Right lobe of liver (tissue), 6 donors: ENCODE measurements around the gene LANCL2. TPM values are rescaled to one million over a fixed set of nuclear protein-coding genes. Genes with fewer than 3 reads are reported as not detected.

Experiments
- ATAC-seq, 4 donors: fragments of 200-7000 bp; cut with Tn5 transposase; one replicate each; pipeline ENCODE4 v1.9.1; 2020; ENCODE audit warnings: mild to moderate bottlenecking in 4 of 4, moderate library complexity in 4 of 4
- DNase-seq, 3 donors: peaks; one replicate each; pipeline ENCODE4 v3.0.0-alpha.2; 2020
- H3K27ac ChIP-seq, 3 donors: fragments of 200-600 bp; one replicate each; pipeline ENCODE4 v1.8.0; 2022
- H3K27me3 ChIP-seq, 2 donors: fragments of 200-600 bp; one replicate each; pipeline ENCODE4 v1.8.0; 2022
- H3K36me3 ChIP-seq, 4 donors: fragments of 200-600 bp; sonication (generic) in 1 of 4; one replicate each; pipeline versions ENCODE4 v1.5.1 to v1.8.0; 2017 to 2022; ENCODE audit warnings: control low read depth in 1 of 4
- H3K4me1 ChIP-seq, 4 donors: fragments of 200-600 bp; sonication (generic) in 1 of 4; one replicate each; pipeline versions ENCODE4 v1.5.1 to v1.8.0; 2017 to 2022; ENCODE audit warnings: control low read depth in 1 of 4
- H3K4me3 ChIP-seq, 3 donors: fragments of 200-600 bp; one replicate each; pipeline ENCODE4 v1.8.0; 2022
- H3K9me3 ChIP-seq, 4 donors: fragments of 200-600 bp; sonication (generic) in 1 of 4; one replicate each; pipeline versions ENCODE4 v1.5.1 to v1.8.0; 2017 to 2022; ENCODE audit warnings: control low read depth in 1 of 4
- CTCF ChIP-seq, 4 donors: fragments of 200-600 bp in 3 of 4; fragments of 450-650 bp in 1 of 4; IDR thresholded peaks; one replicate each; pipeline versions ENCODE4 v1.5.1 to v1.8.0; 2016 to 2022; ENCODE audit warnings: antibody characterized with exemption in 4 of 4, mild to moderate bottlenecking in 2 of 4
- POLR2A ChIP-seq: fragments of 450-650 bp; IDR thresholded peaks from one replicate; pipeline ENCODE4 v1.6.1; 2017; ENCODE audit warnings: antibody characterized with exemption, mild to moderate bottlenecking
- WGBS: methylation state at CpG from one replicate; pipeline ENCODE4 v1.1.6; 2018; ENCODE audit warnings: low coverage, low lambda C conversion rate; ENCODE audit not compliant: insufficient coverage; ENCODE audit errors: missing lambda C conversion rate; 5-methylcytosine and 5-hydroxymethylcytosine counted together
- intact Hi-C, 2 donors: fragments of 100-400 bp; cut with DNase I; formaldehyde crosslinking; loops; one replicate each; pipeline versions ENCODE4 v1.11.2 to v1.14.1; 2022
- total RNA-seq, 6 experiments: library from RNA; depleted of rRNA in 2 of 6; stranded (reverse); fragments of >200 nt in 2 of 6; fragmentation: NEBNext Ultra II Directional in 3 of 6; extraction: Animal tissue kit (Norgen Biotek cat#: 25700) in 3 of 6; gene quantifications; one replicate each; pipeline versions ENCODE4 v1.1.0 to v1.2.4, GENCODE V29; 2016 to 2023
- donor health status: DM: no; HTN: yes; CAD: no.
- donor health status: DM: no; HTN: no; CAD: no.
- donor health status: DM: no; HTN: no; CAD: no.
- donor health status: DM: no; HTN: yes; CAD: no.
- donor health status: DM: no; HTN: yes; CAD: no.

Gene LANCL2
- total RNA-seq, 6 experiments from 2014 or later, result 7.3 to 12.1 (median 8.3) TPM

- no peaks in the 10 kb centered on the region for H3K4me1 ChIP-seq
- ATAC-seq (no peak), DNase-seq (no peak)
- H3K36me3 ChIP-seq, result no peaks in the 10 kb centered on the region
- no peak overlapping the region for H3K27ac ChIP-seq
- intact Hi-C loops, result no loop called here
- H3K27me3 ChIP-seq, result no peaks in the 10 kb centered on the region
- H3K4me3 ChIP-seq, result no peak overlapping the region
- 95% methylated on average over 4 of the region's 5 CpGs for WGBS
- TF ChIP-seq CTCF (IDR thresholded peaks at IDR 0.05) (no peak), POLR2A (no peak)
- H3K9me3 ChIP-seq, result no peaks in the 10 kb centered on the region
Measured at GRCh38 chr7:55381696-55382095, 16.6 kb downstream of the LANCL2 start.

GRCh38 chr7:55382251-55382650 is 17.1 kb downstream of the LANCL2 start:
- H3K4me3 ChIP-seq, result no peak overlapping the region
- intact Hi-C loops, result no loop called here
- 87% methylated on average over 4 of the region's 4 CpGs for WGBS

GRCh38 chr7:55386541-55386940 is 21.4 kb downstream of the LANCL2 start:
- H3K4me3 ChIP-seq, result no peak overlapping the region
- no peaks in the 10 kb centered on the region for H3K9me3 ChIP-seq
- WGBS, result 100% methylated on average over 4 of the region's 4 CpGs
- ATAC-seq (no peak), DNase-seq (no peak)
- intact Hi-C loops, result no loop called here
- no peaks in the 10 kb centered on the region for H3K4me1 ChIP-seq
- no peak for TF ChIP-seq CTCF (IDR thresholded peaks at IDR 0.05)
- TF ChIP-seq POLR2A, result no peak
- no peaks in the 10 kb centered on the region for H3K36me3 ChIP-seq
- no peak overlapping the region for H3K27ac ChIP-seq
- no peaks in the 10 kb centered on the region for H3K27me3 ChIP-seq

More at GRCh38 chr7:55382251-55382650, 17.1 kb downstream of the LANCL2 start:
- H3K4me1 ChIP-seq, result no peaks in the 10 kb centered on the region
- no peak for ATAC-seq
- no peaks in the 10 kb centered on the region for H3K36me3 ChIP-seq
- H3K27ac ChIP-seq, result no peak overlapping the region
- H3K9me3 ChIP-seq, result no peaks in the 10 kb centered on the region
- H3K27me3 ChIP-seq, result no peaks in the 10 kb centered on the region
- TF ChIP-seq POLR2A (no peak), CTCF (IDR thresholded peaks at IDR 0.05) (no peak)
- no peak for DNase-seq

GRCh38 chr7:55387062-55387965 is 22.2 kb downstream of the LANCL2 start:
- ATAC-seq (no peak), DNase-seq (no peak)
- H3K4me1 ChIP-seq, result no peaks in the 10 kb centered on the region
- no peak overlapping the region for H3K27ac ChIP-seq
- H3K27me3 ChIP-seq, result no peaks in the 10 kb centered on the region
- H3K36me3 ChIP-seq, result no peaks in the 10 kb centered on the region
- TF ChIP-seq CTCF (IDR thresholded peaks at IDR 0.05) (no peak), POLR2A (no peak)
- intact Hi-C loops, result no loop called here
- no peaks in the 10 kb centered on the region for H3K9me3 ChIP-seq
- WGBS, result 87% methylated on average over 7 of the region's 7 CpGs
- no peak overlapping the region for H3K4me3 ChIP-seq
